Stimulated activated CD8-positive, alpha-beta memory T cell treated with anti-CD3 and anti-CD28 coated beads, Interleukin-7, amount 100 ng/mL, for 4 hours (primary cell): ENCODE measurements around the gene RIPOR2.
"Not testable (repeated sequence)": the region's sequence is repeated elsewhere in the genome, so short reads cannot be mapped to it uniquely, and the experiment has no call there.

Source experiments
- DNase-seq, 2 donors: peaks; one replicate each; pipeline ENCODE4 v3.0.0-alpha.2; 2020; ENCODE audit warnings: low read depth in 2 of 2

Gene RIPOR2

GRCh38 chr6:24764833-24765828 is 170.6 kb downstream of the RIPOR2 start:
- DNase-seq = not testable (repeated sequence)

GRCh38 chr6:24763578-24763977 is 172.2 kb downstream of the RIPOR2 start:
- DNase-seq = no peak

- DNase-seq = no peak
Measured at GRCh38 chr6:24761851-24762250, 173.9 kb downstream of the RIPOR2 start.

GRCh38 chr6:24761193-24761835 is 174.4 kb downstream of the RIPOR2 start:
- no peak for DNase-seq

GRCh38 chr6:24760210-24760609 is 175.6 kb downstream of the RIPOR2 start:
- no peak for DNase-seq

- DNase-seq = no peak
Measured at GRCh38 chr6:24759718-24760117, 176.0 kb downstream of the RIPOR2 start.

GRCh38 chr6:24757611-24758010 is 178.1 kb downstream of the RIPOR2 start:
- no peak for DNase-seq

GRCh38 chr6:24755279-24755678 is 180.5 kb downstream of the RIPOR2 start:
- DNase-seq = no peak

GRCh38 chr6:24754378-24754777 is 181.4 kb downstream of the RIPOR2 start:
- not testable (repeated sequence) for DNase-seq
